Keratinocyte (primary cell): Measurements from ENCODE around the gene FBXL2. TPM values are rescaled to one million over a fixed set of nuclear protein-coding genes. Genes with fewer than 3 reads are reported as not detected.

Source experiments
- DNase-seq: peaks from one replicate; pipeline ENCODE4 v3.0.0-alpha.2; 2011; ENCODE audit warnings: low read depth, missing footprints, low spot score
- FAIRE-seq: peaks from 2 replicates; lab custom pipeline; 2011; peaks lifted over from hg19 to GRCh38; lab: Jason Lieb, UNC
- H2AFZ ChIP-seq: 2 replicates; pipeline ENCODE4 v1.6.0; 2012; ENCODE audit warnings: low read length, control low read depth, inconsistent platforms; ENCODE audit not compliant: control insufficient read depth
- H3K27ac ChIP-seq: 2 replicates; pipeline ENCODE4 v1.5.1; 2011; ENCODE audit warnings: low read length; ENCODE audit not compliant: control insufficient read depth, insufficient read depth
- H3K27me3 ChIP-seq: 3 replicates; pipeline ENCODE4 v1.6.0; 2011; ENCODE audit warnings: low read length; ENCODE audit not compliant: control insufficient read depth, insufficient read depth; ENCODE audit errors: extremely low read depth
- H3K36me3 ChIP-seq, 2 experiments: 2 replicates in 1 of 2; 3 replicates in 1 of 2; pipeline ENCODE4 v1.5.1; 2011; ENCODE audit warnings: low read length in 2 of 2, mild to moderate bottlenecking in 1 of 2; ENCODE audit not compliant: control insufficient read depth in 2 of 2, insufficient read depth in 2 of 2; ENCODE audit errors: extremely low read depth in 1 of 2
- H3K4me1 ChIP-seq: 3 replicates; pipeline ENCODE4 v1.5.1; 2011; ENCODE audit warnings: low read length; ENCODE audit not compliant: control insufficient read depth, insufficient read depth; ENCODE audit errors: extremely low read depth
- H3K4me2 ChIP-seq: 3 replicates; pipeline ENCODE4 v1.6.0; 2011; ENCODE audit warnings: low read depth, low read length; ENCODE audit not compliant: control insufficient read depth, insufficient read depth; ENCODE audit errors: extremely low read depth
- H3K4me3 ChIP-seq, 3 experiments: fragments of 200-600 bp in 1 of 3; sonication (generic) in 1 of 3; 2 replicates in 2 of 3; 3 replicates in 1 of 3; pipeline ENCODE4 v1.5.1; 2011 to 2016; ENCODE audit warnings: low read length in 3 of 3, mild to moderate bottlenecking in 3 of 3, control low read depth in 2 of 3, inconsistent platforms in 1 of 3, low read depth in 1 of 3, mixed read lengths in 1 of 3, mixed run types in 1 of 3, moderate library complexity in 1 of 3; ENCODE audit not compliant: control insufficient read depth in 2 of 3, insufficient read depth in 2 of 3; ENCODE audit errors: extremely low read depth in 1 of 3
- H3K79me2 ChIP-seq: 2 replicates; pipeline ENCODE4 v1.6.0; 2012; ENCODE audit warnings: low read length; ENCODE audit not compliant: control insufficient read depth, insufficient read depth
- H3K9ac ChIP-seq: 3 replicates; pipeline ENCODE4 v1.6.0; 2011; ENCODE audit warnings: low read length; ENCODE audit not compliant: control insufficient read depth, insufficient read depth; ENCODE audit errors: extremely low read depth
- H3K9me1 ChIP-seq: 3 replicates; pipeline ENCODE4 v1.6.0; 2011; ENCODE audit warnings: low read length; ENCODE audit not compliant: control insufficient read depth, insufficient read depth; ENCODE audit errors: extremely low read depth
- H3K9me3 ChIP-seq: 2 replicates; pipeline ENCODE4 v1.5.1; 2012; ENCODE audit warnings: low read depth, low read length; ENCODE audit not compliant: control insufficient read depth
- H4K20me1 ChIP-seq: 3 replicates; pipeline ENCODE4 v1.6.0; 2011; ENCODE audit warnings: low read length; ENCODE audit not compliant: control insufficient read depth, insufficient read depth; ENCODE audit errors: extremely low read depth
- EZH2 ChIP-seq: IDR thresholded peaks from one replicate; pipeline ENCODE4 v1.6.1; 2012; ENCODE audit warnings: inconsistent platforms, mild to moderate bottlenecking, low read length, moderate library complexity
- dilution Hi-C: fragments of 300-500 bp; cut with MboI; formaldehyde crosslinking; loops from one replicate; pipeline ENCODE4 v1.7.0; 2020; ENCODE audit warnings: low sequenced_read_pairs; ENCODE audit not compliant: extremely low pct_ligation_motif_present
- polyA plus RNA-seq, 5 experiments: library from polyadenylated mRNA; depleted of rRNA in 3 of 5; stranded (reverse) in 3 of 5; stranded (forward) in 1 of 5; unstranded in 1 of 5; fragments of >200 nt; gene quantifications; 1 replicate in 1 of 5; 2 replicates in 3 of 5; 3 replicates in 1 of 5; pipeline versions ENCODE4 v1.2.1 to v1.2.3, GENCODE V29; 2011 to 2012; ENCODE audit warnings: missing spikeins in 2 of 5, low read depth in 1 of 5, low replicate concordance in 1 of 5
- TF ChIP-seq, protein P1 (sequence below), 3 experiments: IDR thresholded peaks in 1 of 3; conservative IDR thresholded peaks in 1 of 3; optimal IDR thresholded peaks in 1 of 3; 2 replicates in 2 of 3; 3 replicates in 1 of 3; pipeline versions ENCODE3 to v1.5.1; 2011; ENCODE audit warnings: low read length in 3 of 3, mild to moderate bottlenecking in 3 of 3, moderate library complexity in 2 of 3, control low read depth in 1 of 3, inconsistent platforms in 1 of 3; ENCODE audit not compliant: insufficient read depth in 2 of 3; ENCODE audit errors: extremely low read depth in 1 of 3

The FBXL2 gene
- polyA plus RNA-seq, 1 donor (not counting 4 experiments of a cell fraction or from before 2014, with no cell fraction given), result 25.9 TPM

DNA sequence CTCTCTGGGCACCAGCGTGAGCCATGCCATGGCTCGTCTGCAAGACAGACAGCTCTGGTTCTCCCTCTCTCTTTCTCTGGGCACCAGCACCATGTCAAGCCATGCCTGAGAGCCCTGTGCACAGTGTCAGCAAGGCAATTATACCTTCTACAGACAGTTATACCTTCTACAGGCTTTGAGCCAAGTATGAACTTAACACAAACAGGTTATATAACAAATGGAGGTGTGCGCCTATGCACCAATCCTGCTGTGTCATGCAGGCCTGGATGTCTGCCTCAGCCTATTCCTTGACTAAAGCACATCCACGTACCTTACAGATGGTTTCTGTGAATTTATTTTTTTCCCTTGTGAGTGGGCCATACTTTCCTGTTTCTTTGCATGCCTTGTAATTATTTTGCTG is 5.9 kb upstream of the FBXL2 start:
- no peak overlapping the region for H2AFZ ChIP-seq
- no peak for FAIRE-seq
- no peaks in the 10 kb centered on the region for H3K9me3 ChIP-seq
- H3K27me3 ChIP-seq, result no peaks in the 10 kb centered on the region
- H3K4me2 ChIP-seq, result no peak overlapping the region
- H3K79me2 ChIP-seq, result no peaks in the 10 kb centered on the region
- no peak overlapping the region for H3K9ac ChIP-seq
- no peaks in the 10 kb centered on the region for H3K4me1 ChIP-seq
- H3K9me1 ChIP-seq, result no peaks in the 10 kb centered on the region
- no peaks in the 10 kb centered on the region for H4K20me1 ChIP-seq
- H3K27ac ChIP-seq, result no peak overlapping the region
- dilution Hi-C loops, result no loop called here
- TF ChIP-seq, protein P1, sequence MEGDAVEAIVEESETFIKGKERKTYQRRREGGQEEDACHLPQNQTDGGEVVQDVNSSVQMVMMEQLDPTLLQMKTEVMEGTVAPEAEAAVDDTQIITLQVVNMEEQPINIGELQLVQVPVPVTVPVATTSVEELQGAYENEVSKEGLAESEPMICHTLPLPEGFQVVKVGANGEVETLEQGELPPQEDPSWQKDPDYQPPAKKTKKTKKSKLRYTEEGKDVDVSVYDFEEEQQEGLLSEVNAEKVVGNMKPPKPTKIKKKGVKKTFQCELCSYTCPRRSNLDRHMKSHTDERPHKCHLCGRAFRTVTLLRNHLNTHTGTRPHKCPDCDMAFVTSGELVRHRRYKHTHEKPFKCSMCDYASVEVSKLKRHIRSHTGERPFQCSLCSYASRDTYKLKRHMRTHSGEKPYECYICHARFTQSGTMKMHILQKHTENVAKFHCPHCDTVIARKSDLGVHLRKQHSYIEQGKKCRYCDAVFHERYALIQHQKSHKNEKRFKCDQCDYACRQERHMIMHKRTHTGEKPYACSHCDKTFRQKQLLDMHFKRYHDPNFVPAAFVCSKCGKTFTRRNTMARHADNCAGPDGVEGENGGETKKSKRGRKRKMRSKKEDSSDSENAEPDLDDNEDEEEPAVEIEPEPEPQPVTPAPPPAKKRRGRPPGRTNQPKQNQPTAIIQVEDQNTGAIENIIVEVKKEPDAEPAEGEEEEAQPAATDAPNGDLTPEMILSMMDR (optimal IDR thresholded peaks at IDR 0.05 in 1 of 3, IDR thresholded peaks at IDR 0.05 in 1 of 3, conservative IDR thresholded peaks at IDR 0.05 in 1 of 3; ENCODE audit: extremely low read depth in 1 of 3, insufficient read depth in 2 of 3, low read length in 3 of 3), result no peak
- TF ChIP-seq EZH2, result no peak
- DNase-seq, result no peak
- no peaks in the 10 kb centered on the region for H3K36me3 ChIP-seq
- no peak overlapping the region for H3K4me3 ChIP-seq

DNA sequence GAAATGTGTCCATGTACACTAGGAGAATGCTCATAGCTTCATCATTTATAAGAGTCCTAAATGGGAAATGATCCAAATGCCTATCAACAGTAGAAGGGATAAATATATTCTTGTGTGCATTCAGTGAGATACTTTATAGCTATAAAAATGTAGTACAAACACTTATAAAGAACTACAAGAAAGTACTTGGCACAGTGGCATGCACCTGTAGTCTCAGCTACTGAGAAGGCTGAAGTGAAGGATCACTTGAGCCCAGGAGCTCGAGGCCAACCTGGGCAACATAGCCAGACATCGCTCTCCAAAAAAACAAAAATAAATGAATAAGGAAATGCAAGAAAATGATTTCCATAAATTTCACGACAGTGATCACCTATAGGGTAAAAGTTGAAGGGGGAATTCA is 3.6 kb upstream of the FBXL2 start:
- Histone ChIP-seq H3K36me3 (no peaks in the 10 kb centered on the region), H3K9ac (no peak overlapping the region), H3K79me2 (peaks cover 11% of the 10 kb centered on the region), H3K9me3 (no peaks in the 10 kb centered on the region), H4K20me1 (no peaks in the 10 kb centered on the region), H3K27ac (no peak overlapping the region), H3K4me2 (no peak overlapping the region), H3K4me3 (no peak overlapping the region), H3K4me1 (peaks cover 3% of the 10 kb centered on the region), H3K9me1 (no peaks in the 10 kb centered on the region), H2AFZ (no peak overlapping the region), H3K27me3 (no peaks in the 10 kb centered on the region)
- DNase-seq (no peak), FAIRE-seq (no peak)
- TF ChIP-seq EZH2, result no peak
- TF ChIP-seq, protein P1 (optimal IDR thresholded peaks at IDR 0.05 in 1 of 3, IDR thresholded peaks at IDR 0.05 in 1 of 3, conservative IDR thresholded peaks at IDR 0.05 in 1 of 3; ENCODE audit: extremely low read depth in 1 of 3, insufficient read depth in 2 of 3, low read length in 3 of 3), result no peak
- dilution Hi-C loops, result no loop called here
